SU-DHL-6 (cell line): ENCODE measurements around the gene WASHC3.

ENCODE experiments used
- H2AFZ ChIP-seq: fragments of 200-600 bp; sonication (generic); 2 replicates; pipeline ENCODE4 v1.6.1; 2014; ENCODE audit warnings: low read depth, mild to moderate bottlenecking, moderate library complexity, mixed read lengths, antibody characterized with exemption, low read length; ENCODE audit not compliant: severe bottlenecking
- H3F3A ChIP-seq: fragments of 200-600 bp; shearing (Covaris generic); 2 replicates; pipeline ENCODE4 v1.6.0; 2016; ENCODE audit warnings: antibody characterized with exemption, mild to moderate bottlenecking; ENCODE audit not compliant: insufficient read depth
- H3K27ac ChIP-seq: fragments of 200-600 bp; sonication (generic); 2 replicates; pipeline ENCODE4 v1.5.1; 2016; ENCODE audit warnings: low read depth, mild to moderate bottlenecking, low read length, moderate library complexity, mixed read lengths
- H3K27me3 ChIP-seq: fragments of 200-600 bp; sonication (generic), shearing (Covaris generic); 2 replicates; pipeline ENCODE4 v1.6.0; 2014; ENCODE audit warnings: mild to moderate bottlenecking, low read length
- H3K36me3 ChIP-seq: fragments of 200-600 bp; sonication (generic); 2 replicates; pipeline ENCODE4 v1.6.1; 2014; ENCODE audit warnings: mild to moderate bottlenecking, low read length, mixed read lengths
- H3K4me2 ChIP-seq: fragments of 300-600, 200-600 bp; shearing (Covaris generic), sonication (generic); 2 replicates; pipeline ENCODE4 v1.6.0; 2014; ENCODE audit warnings: low read length, low read depth, mild to moderate bottlenecking; ENCODE audit not compliant: poor library complexity, severe bottlenecking
- H3K4me3 ChIP-seq: fragments of 200-600 bp; sonication (generic); 2 replicates; pipeline ENCODE4 v1.5.1; 2014; ENCODE audit warnings: antibody characterized with exemption, low read length, mild to moderate bottlenecking, mixed read lengths; ENCODE audit not compliant: insufficient read depth, poor library complexity, severe bottlenecking
- H3K79me2 ChIP-seq: fragments of 200-600 bp; sonication (generic); 2 replicates; pipeline ENCODE4 v1.6.1; 2014; ENCODE audit warnings: mild to moderate bottlenecking, low read length, moderate library complexity; ENCODE audit not compliant: insufficient read depth
- H3K9ac ChIP-seq: fragments of 200-600 bp; sonication (generic); 2 replicates; pipeline ENCODE4 v1.7.0; 2014; ENCODE audit warnings: mild to moderate bottlenecking, low read length
- H3K9me2 ChIP-seq: fragments of 200-600 bp; sonication (generic); replicated peaks from 2 replicates; pipeline ENCODE4 v1.6.1; 2014; ENCODE audit warnings: low read length; ENCODE audit not compliant: insufficient read depth
- H3K9me3 ChIP-seq: fragments of 200-600 bp; sonication (generic); 2 replicates; pipeline ENCODE4 v1.6.1; 2014; ENCODE audit warnings: low read length, mixed read lengths; ENCODE audit not compliant: insufficient read depth
- H4K20me1 ChIP-seq: fragments of 200-600 bp; sonication (generic); 2 replicates; pipeline ENCODE4 v1.6.1; 2014; ENCODE audit warnings: low read depth, mild to moderate bottlenecking, antibody characterized with exemption, low read length, moderate library complexity, mixed read lengths
- CTCF ChIP-seq: fragments of 200-600 bp; sonication (generic); IDR thresholded peaks from one replicate; pipeline ENCODE4 v1.5.1; 2017; ENCODE audit warnings: antibody characterized with exemption, mild to moderate bottlenecking, low read length, moderate library complexity; ENCODE audit not compliant: insufficient read depth, poor library complexity, severe bottlenecking
- EZH2phosphoT487 ChIP-seq: fragments of 200-600 bp; sonication (generic), shearing (Covaris generic); conservative IDR thresholded peaks from 2 replicates; pipeline ENCODE4 v1.6.1; 2018; ENCODE audit warnings: mild to moderate bottlenecking, antibody characterized with exemption, low read length, moderate library complexity, mixed read lengths

Gene WASHC3

GRCh38 chr12:101992091-101992490, 69.7 kb downstream of the WASHC3 start:
- H3K4me3 ChIP-seq, result no peak overlapping the region
- H3K27me3 ChIP-seq, result no peaks in the 10 kb centered on the region
- H3K4me2 ChIP-seq, result no peak overlapping the region
- H2AFZ ChIP-seq, result no peak overlapping the region
- no peak overlapping the region for H3K9ac ChIP-seq
- no peaks in the 10 kb centered on the region for H3K9me2 ChIP-seq
- TF ChIP-seq EZH2phosphoT487 (no peak), CTCF (no peak)
- H3K27ac ChIP-seq, result no peak overlapping the region
- no peaks in the 10 kb centered on the region for H3K79me2 ChIP-seq
- H3F3A ChIP-seq, result no peaks in the 10 kb centered on the region
- H3K36me3 ChIP-seq, result no peaks in the 10 kb centered on the region
- no peaks in the 10 kb centered on the region for H3K9me3 ChIP-seq
- H4K20me1 ChIP-seq, result no peaks in the 10 kb centered on the region

GRCh38 chr12:101982307-101982706, 79.5 kb downstream of the WASHC3 start:
- H3K9me3 ChIP-seq, result no peaks in the 10 kb centered on the region
- no peaks in the 10 kb centered on the region for H3K27me3 ChIP-seq
- no peaks in the 10 kb centered on the region for H4K20me1 ChIP-seq
- no peak overlapping the region for H3K27ac ChIP-seq
- H3K9me2 ChIP-seq, result no peaks in the 10 kb centered on the region
- H3K4me2 ChIP-seq, result no peak overlapping the region
- H3K9ac ChIP-seq, result no peak overlapping the region
- no peaks in the 10 kb centered on the region for H3K36me3 ChIP-seq
- no peaks in the 10 kb centered on the region for H3F3A ChIP-seq
- no peak for TF ChIP-seq CTCF
- TF ChIP-seq EZH2phosphoT487, result no peak
- no peaks in the 10 kb centered on the region for H3K79me2 ChIP-seq
- no peak overlapping the region for H3K4me3 ChIP-seq
- H2AFZ ChIP-seq, result no peak overlapping the region

- no peaks in the 10 kb centered on the region for H3K79me2 ChIP-seq
- TF ChIP-seq CTCF (no peak), EZH2phosphoT487 (no peak)
- no peak overlapping the region for H3K9ac ChIP-seq
- no peak overlapping the region for H3K4me3 ChIP-seq
- H4K20me1 ChIP-seq, result no peaks in the 10 kb centered on the region
- no peak overlapping the region for H2AFZ ChIP-seq
- H3K9me2 ChIP-seq, result no peaks in the 10 kb centered on the region
- H3K27me3 ChIP-seq, result no peaks in the 10 kb centered on the region
- no peaks in the 10 kb centered on the region for H3F3A ChIP-seq
- no peaks in the 10 kb centered on the region for H3K9me3 ChIP-seq
- no peak overlapping the region for H3K4me2 ChIP-seq
- no peak overlapping the region for H3K27ac ChIP-seq
- no peaks in the 10 kb centered on the region for H3K36me3 ChIP-seq
These were observed 79.9 kb downstream of the WASHC3 start for GRCh38 chr12:101981868-101982267.

- Histone ChIP-seq H3K9ac (no peak overlapping the region), H3K4me3 (no peak overlapping the region), H3K9me2 (no peaks in the 10 kb centered on the region), H3K79me2 (no peaks in the 10 kb centered on the region), H3K4me2 (no peak overlapping the region), H4K20me1 (no peaks in the 10 kb centered on the region), H3K36me3 (no peaks in the 10 kb centered on the region), H3K27me3 (no peaks in the 10 kb centered on the region), H3F3A (no peaks in the 10 kb centered on the region), H3K27ac (no peak overlapping the region), H2AFZ (no peak overlapping the region), H3K9me3 (no peaks in the 10 kb centered on the region)
- TF ChIP-seq EZH2phosphoT487 (no peak), CTCF (no peak)
These were observed 93.0 kb downstream of the WASHC3 start for GRCh38 chr12:101968770-101969169.
